WTC11 (cell line): ENCODE results near the gene SRD5A2. TPM values are rescaled to one million over a fixed set of nuclear protein-coding genes. Genes with fewer than 3 reads are reported as not detected.
"Not testable (repeated sequence)": the region's sequence is repeated elsewhere in the genome, so short reads cannot be mapped to it uniquely, and the experiment has no call there.

Source experiments
- ATAC-seq: fragments of 200-7000 bp; cut with Tn5 transposase; 2 replicates; pipeline ENCODE4 v1.10.0; 2021; ENCODE audit warnings: mild to moderate bottlenecking, moderate library complexity
- CTCF ChIA-PET: fragments of 300-600 bp; sonication (Branson Sonifier 250); formaldehyde crosslinking; loops from one replicate; lab custom pipeline; 2021; ENCODE audit warnings: antibody characterized with exemption; lab: Charles Lee
- POLR2A ChIA-PET: fragments of 350-600 bp; sonication (Branson Sonifier 250); formaldehyde crosslinking; loops from one replicate; lab custom pipeline; 2021; ENCODE audit warnings: antibody characterized with exemption; lab: Charles Lee
- DNase-seq: peaks from one replicate; pipeline ENCODE4 v3.0.0; 2021; ENCODE audit warnings: low spot score
- H3K27ac Mint-ChIP-seq: 2 replicates; pipeline ENCODE4 v1.8.0; 2021; ENCODE audit warnings: mixed read lengths
- H3K27me3 Mint-ChIP-seq: 2 replicates; pipeline ENCODE4 v1.8.0; 2021; ENCODE audit warnings: low read depth, mild to moderate bottlenecking, moderate library complexity, mixed read lengths
- H3K36me3 Mint-ChIP-seq: 2 replicates; pipeline ENCODE4 v1.8.0; 2021; ENCODE audit warnings: mixed read lengths
- H3K4me1 Mint-ChIP-seq: 2 replicates; pipeline ENCODE4 v1.8.0; 2022; ENCODE audit warnings: mixed read lengths
- H3K4me3 Mint-ChIP-seq: 2 replicates; pipeline ENCODE4 v1.8.0; 2021; ENCODE audit warnings: mild to moderate bottlenecking, moderate library complexity, mixed read lengths
- H3K9me3 Mint-ChIP-seq: 2 replicates; pipeline ENCODE4 v1.8.0; 2021; ENCODE audit warnings: mixed read lengths
- CBFB ChIP-seq: sonication (generic); formaldehyde crosslinking; IDR thresholded peaks from 2 replicates; pipeline ENCODE4 v1.8.1; 2022; ENCODE audit warnings: mild to moderate bottlenecking, low read depth, missing genetic modification reagents
- CREM ChIP-seq: sonication (generic); formaldehyde crosslinking; IDR thresholded peaks from 2 replicates; pipeline ENCODE4 v1.8.1; 2022; ENCODE audit warnings: mild to moderate bottlenecking, missing genetic modification reagents, moderate library complexity
- ESRRA ChIP-seq: sonication (generic); formaldehyde crosslinking; IDR thresholded peaks from 2 replicates; pipeline ENCODE4 v1.8.1; 2022; ENCODE audit warnings: mild to moderate bottlenecking, missing genetic modification reagents, borderline replicate concordance
- ETV6 ChIP-seq: sonication (generic); formaldehyde crosslinking; IDR thresholded peaks from 2 replicates; pipeline ENCODE4 v1.8.1; 2022; ENCODE audit warnings: mild to moderate bottlenecking, missing genetic modification reagents
- FOXJ3 ChIP-seq: sonication (generic); formaldehyde crosslinking; IDR thresholded peaks from 2 replicates; pipeline ENCODE4 v1.9.0; 2021; ENCODE audit warnings: missing genetic modification reagents, mild to moderate bottlenecking, borderline replicate concordance
- FOXK1 ChIP-seq: sonication (generic); formaldehyde crosslinking; IDR thresholded peaks from 2 replicates; pipeline ENCODE4 v1.8.0; 2022; ENCODE audit warnings: mild to moderate bottlenecking, moderate library complexity, missing genetic modification reagents
- FOXP1 ChIP-seq: sonication (generic); formaldehyde crosslinking; IDR thresholded peaks from 2 replicates; pipeline ENCODE4 v1.8.0; 2022; ENCODE audit warnings: missing genetic modification reagents, mild to moderate bottlenecking, moderate library complexity, borderline replicate concordance
- HMGA2 ChIP-seq: fragments of 250-450 bp; sonication (Bioruptor Pico); IDR thresholded peaks from 2 replicates; pipeline ENCODE4 v1.4.0; 2021; ENCODE audit warnings: mild to moderate bottlenecking, moderate library complexity
- MYBL2 ChIP-seq: sonication (generic); formaldehyde crosslinking; IDR thresholded peaks from 2 replicates; pipeline ENCODE4 v1.8.1; 2023; ENCODE audit warnings: mild to moderate bottlenecking, moderate library complexity, missing genetic modification reagents
- NFATC4 ChIP-seq: fragments of 250-450 bp; sonication (Bioruptor Pico); IDR thresholded peaks from 2 replicates; pipeline ENCODE4 v1.9.0; 2021; ENCODE audit warnings: mild to moderate bottlenecking
- TEAD4 ChIP-seq: sonication (generic); formaldehyde crosslinking; IDR thresholded peaks from 2 replicates; pipeline ENCODE4 v1.8.0; 2022; ENCODE audit warnings: mild to moderate bottlenecking, missing genetic modification reagents
- ZNF317 ChIP-seq: sonication (generic); formaldehyde crosslinking; IDR thresholded peaks from 2 replicates; pipeline ENCODE4 v1.8.1; 2023; ENCODE audit warnings: low read depth, mild to moderate bottlenecking, moderate library complexity, missing genetic modification reagents, borderline replicate concordance
- total RNA-seq: library from RNA; stranded (reverse); gene quantifications from 3 replicates; pipeline ENCODE4 v1.2.3, GENCODE V29; 2021
- TF ChIP-seq, protein P1 (sequence below): sonication (generic); formaldehyde crosslinking; IDR thresholded peaks from 2 replicates; pipeline ENCODE4 v1.8.1; 2022; ENCODE audit warnings: missing genetic modification reagents, borderline replicate concordance
- TF ChIP-seq, protein P2 (sequence below): fragments of 250-450 bp; sonication (Bioruptor Pico); IDR thresholded peaks from 2 replicates; pipeline ENCODE4 v1.9.0; 2021; ENCODE audit warnings: mild to moderate bottlenecking, borderline replicate concordance
- TF ChIP-seq, protein P3 (sequence below): sonication (generic); formaldehyde crosslinking; IDR thresholded peaks from 2 replicates; pipeline ENCODE4 v1.8.0; 2023; ENCODE audit warnings: mild to moderate bottlenecking, missing genetic modification reagents
- TF ChIP-seq, protein P4 (sequence below): sonication (generic); formaldehyde crosslinking; IDR thresholded peaks from 2 replicates; pipeline ENCODE4 v1.8.0; 2022; ENCODE audit warnings: mild to moderate bottlenecking, missing genetic modification reagents

Gene SRD5A2
- total RNA-seq, 1 experiment from 2014 or later = 0.07 TPM

DNA sequence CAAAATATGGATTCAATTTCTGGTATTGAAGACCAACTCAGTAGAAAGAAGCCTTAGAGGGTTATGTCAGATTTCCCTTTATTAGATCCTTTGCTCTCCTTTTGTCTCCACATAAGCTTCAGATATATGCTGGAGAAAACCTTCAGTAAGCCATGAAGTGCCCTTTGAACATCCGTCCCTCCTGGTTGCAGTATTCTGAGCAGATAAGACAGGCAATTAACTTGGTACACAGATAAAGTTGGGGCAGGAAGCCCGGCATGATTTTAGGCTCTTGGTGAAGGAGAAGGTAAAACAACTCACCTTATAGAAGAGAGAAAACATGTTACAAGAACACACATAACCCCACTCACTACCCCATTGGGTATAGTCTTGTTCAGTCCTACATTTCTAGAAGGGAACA is 76.4 kb downstream of the SRD5A2 start (continued):
- TF ChIP-seq HMGA2 (CRISPR knock-in tag) = no peak
- no peak for TF ChIP-seq FOXJ3 (CRISPR knock-in tag)
- TF ChIP-seq, protein P1, sequence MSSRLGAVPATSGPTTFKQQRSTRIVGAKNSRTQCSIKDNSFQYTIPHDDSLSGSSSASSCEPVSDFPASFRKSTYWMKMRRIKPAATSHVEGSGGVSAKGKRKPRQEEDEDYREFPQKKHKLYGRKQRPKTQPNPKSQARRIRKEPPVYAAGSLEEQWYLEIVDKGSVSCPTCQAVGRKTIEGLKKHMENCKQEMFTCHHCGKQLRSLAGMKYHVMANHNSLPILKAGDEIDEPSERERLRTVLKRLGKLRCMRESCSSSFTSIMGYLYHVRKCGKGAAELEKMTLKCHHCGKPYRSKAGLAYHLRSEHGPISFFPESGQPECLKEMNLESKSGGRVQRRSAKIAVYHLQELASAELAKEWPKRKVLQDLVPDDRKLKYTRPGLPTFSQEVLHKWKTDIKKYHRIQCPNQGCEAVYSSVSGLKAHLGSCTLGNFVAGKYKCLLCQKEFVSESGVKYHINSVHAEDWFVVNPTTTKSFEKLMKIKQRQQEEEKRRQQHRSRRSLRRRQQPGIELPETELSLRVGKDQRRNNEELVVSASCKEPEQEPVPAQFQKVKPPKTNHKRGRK (CRISPR knock-in tag) = no peak
- no peak for TF ChIP-seq NFATC4 (CRISPR knock-in tag)
- no peak for TF ChIP-seq MYBL2
- TF ChIP-seq, protein P2, sequence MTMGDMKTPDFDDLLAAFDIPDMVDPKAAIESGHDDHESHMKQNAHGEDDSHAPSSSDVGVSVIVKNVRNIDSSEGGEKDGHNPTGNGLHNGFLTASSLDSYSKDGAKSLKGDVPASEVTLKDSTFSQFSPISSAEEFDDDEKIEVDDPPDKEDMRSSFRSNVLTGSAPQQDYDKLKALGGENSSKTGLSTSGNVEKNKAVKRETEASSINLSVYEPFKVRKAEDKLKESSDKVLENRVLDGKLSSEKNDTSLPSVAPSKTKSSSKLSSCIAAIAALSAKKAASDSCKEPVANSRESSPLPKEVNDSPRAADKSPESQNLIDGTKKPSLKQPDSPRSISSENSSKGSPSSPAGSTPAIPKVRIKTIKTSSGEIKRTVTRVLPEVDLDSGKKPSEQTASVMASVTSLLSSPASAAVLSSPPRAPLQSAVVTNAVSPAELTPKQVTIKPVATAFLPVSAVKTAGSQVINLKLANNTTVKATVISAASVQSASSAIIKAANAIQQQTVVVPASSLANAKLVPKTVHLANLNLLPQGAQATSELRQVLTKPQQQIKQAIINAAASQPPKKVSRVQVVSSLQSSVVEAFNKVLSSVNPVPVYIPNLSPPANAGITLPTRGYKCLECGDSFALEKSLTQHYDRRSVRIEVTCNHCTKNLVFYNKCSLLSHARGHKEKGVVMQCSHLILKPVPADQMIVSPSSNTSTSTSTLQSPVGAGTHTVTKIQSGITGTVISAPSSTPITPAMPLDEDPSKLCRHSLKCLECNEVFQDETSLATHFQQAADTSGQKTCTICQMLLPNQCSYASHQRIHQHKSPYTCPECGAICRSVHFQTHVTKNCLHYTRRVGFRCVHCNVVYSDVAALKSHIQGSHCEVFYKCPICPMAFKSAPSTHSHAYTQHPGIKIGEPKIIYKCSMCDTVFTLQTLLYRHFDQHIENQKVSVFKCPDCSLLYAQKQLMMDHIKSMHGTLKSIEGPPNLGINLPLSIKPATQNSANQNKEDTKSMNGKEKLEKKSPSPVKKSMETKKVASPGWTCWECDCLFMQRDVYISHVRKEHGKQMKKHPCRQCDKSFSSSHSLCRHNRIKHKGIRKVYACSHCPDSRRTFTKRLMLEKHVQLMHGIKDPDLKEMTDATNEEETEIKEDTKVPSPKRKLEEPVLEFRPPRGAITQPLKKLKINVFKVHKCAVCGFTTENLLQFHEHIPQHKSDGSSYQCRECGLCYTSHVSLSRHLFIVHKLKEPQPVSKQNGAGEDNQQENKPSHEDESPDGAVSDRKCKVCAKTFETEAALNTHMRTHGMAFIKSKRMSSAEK = no peak
- TF ChIP-seq ESRRA (CRISPR knock-in tag) = no peak

DNA sequence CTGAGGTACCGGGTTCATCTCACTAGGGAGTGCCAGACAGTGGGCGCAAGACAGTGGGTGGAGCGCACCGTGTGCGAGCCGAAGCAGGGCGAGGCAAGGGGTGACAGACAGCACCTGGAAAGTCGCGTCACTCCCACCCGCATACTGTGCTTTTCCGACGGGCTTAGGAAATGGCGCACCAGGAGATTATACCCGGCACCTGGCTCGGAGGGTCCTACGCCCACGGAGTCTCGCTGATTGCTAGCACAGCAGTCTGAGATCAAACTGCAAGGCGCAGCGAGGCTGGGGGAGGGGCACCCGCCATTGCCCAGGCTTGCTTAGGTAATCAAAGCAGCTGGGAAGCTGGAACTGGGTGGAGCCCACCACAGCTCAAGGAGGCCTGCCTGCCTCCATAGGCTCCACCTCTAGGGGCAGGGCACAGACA is 84.3 kb downstream of the SRD5A2 start:
- H3K4me1 Mint-ChIP-seq, H3K36me3 Mint-ChIP-seq, H3K9me3 Mint-ChIP-seq, CTCF ChIA-PET, H3K27me3 Mint-ChIP-seq: not testable (repeated sequence)
- peak; percentile 85 for ATAC-seq
- Mint-ChIP-seq H3K4me3 (peak overlapping the region; percentile 95), H3K27ac (peak overlapping the region; percentile 87)
- TF ChIP-seq CREM (CRISPR knock-in tag) = 0 out of 2 replicates have a peak, but pooled peaks have one; percentile 49
- peak; percentile 37; the same call in 1 of the 2 replicates for TF ChIP-seq FOXP1 (CRISPR knock-in tag)
- TF ChIP-seq, protein P3, sequence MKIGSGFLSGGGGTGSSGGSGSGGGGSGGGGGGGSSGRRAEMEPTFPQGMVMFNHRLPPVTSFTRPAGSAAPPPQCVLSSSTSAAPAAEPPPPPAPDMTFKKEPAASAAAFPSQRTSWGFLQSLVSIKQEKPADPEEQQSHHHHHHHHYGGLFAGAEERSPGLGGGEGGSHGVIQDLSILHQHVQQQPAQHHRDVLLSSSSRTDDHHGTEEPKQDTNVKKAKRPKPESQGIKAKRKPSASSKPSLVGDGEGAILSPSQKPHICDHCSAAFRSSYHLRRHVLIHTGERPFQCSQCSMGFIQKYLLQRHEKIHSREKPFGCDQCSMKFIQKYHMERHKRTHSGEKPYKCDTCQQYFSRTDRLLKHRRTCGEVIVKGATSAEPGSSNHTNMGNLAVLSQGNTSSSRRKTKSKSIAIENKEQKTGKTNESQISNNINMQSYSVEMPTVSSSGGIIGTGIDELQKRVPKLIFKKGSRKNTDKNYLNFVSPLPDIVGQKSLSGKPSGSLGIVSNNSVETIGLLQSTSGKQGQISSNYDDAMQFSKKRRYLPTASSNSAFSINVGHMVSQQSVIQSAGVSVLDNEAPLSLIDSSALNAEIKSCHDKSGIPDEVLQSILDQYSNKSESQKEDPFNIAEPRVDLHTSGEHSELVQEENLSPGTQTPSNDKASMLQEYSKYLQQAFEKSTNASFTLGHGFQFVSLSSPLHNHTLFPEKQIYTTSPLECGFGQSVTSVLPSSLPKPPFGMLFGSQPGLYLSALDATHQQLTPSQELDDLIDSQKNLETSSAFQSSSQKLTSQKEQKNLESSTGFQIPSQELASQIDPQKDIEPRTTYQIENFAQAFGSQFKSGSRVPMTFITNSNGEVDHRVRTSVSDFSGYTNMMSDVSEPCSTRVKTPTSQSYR (CRISPR knock-in tag) = 0 out of 2 replicates have a peak, but pooled peaks have one; percentile 36
- peak; percentile 67 for TF ChIP-seq ETV6 (CRISPR knock-in tag)
- TF ChIP-seq, protein P4, sequence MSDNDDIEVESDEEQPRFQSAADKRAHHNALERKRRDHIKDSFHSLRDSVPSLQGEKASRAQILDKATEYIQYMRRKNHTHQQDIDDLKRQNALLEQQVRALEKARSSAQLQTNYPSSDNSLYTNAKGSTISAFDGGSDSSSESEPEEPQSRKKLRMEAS = peak; percentile 16; the same call in 1 of the 2 replicates
- TF ChIP-seq, all 79 proteins: peak for 5; not testable (repeated sequence) for 74
- POLR2A ChIA-PET = not testable (repeated sequence)
- DNase-seq = peak; percentile 72

DNA sequence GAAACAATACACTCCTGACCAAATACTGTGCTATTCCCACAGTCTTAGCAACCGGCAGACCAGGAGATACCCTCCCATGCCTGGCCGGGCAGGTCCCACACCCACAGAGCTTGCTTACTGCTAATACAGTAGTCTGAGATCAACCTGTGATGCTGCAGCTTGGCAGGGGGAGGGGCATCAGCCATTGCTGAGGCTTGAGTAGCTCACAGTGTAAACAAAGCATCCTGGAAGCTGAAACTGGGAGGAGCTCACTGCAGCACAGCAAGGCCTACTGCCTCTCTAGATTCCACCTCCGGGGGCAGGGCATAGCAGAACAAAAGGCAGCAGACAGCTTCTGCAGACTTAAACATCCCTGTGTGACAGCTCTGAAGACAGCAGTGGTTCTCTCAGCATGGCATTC is 91.4 kb downstream of the SRD5A2 start:
- H3K27ac Mint-ChIP-seq = peak overlapping the region; percentile 84; the same call in 1 of the 2 replicates
- H3K4me3 Mint-ChIP-seq, POLR2A ChIA-PET, H3K36me3 Mint-ChIP-seq, H3K27me3 Mint-ChIP-seq: not testable (repeated sequence)
- peaks cover 15% of the 10 kb centered on the region for H3K9me3 Mint-ChIP-seq
- CTCF ChIA-PET = interaction anchor here (0.9 to 1.0 kb wide), 3 partner anchors 22 to 102 kb away, joined by 3 to 5 read pairs (median 3); no protein-coding TSS in a partner anchor
- DNase-seq (peak; percentile 83), ATAC-seq (peak; percentile 100)
- peaks cover 13% of the 10 kb centered on the region for H3K4me1 Mint-ChIP-seq
- TF ChIP-seq FOXP1 (CRISPR knock-in tag) (peak; percentile 32; the same call in 1 of the 2 replicates), TEAD4 (0 out of 2 replicates have a peak, but pooled peaks have one; percentile 30), FOXK1 (CRISPR knock-in tag) (peak; percentile 94), CBFB (CRISPR knock-in tag) (0 out of 2 replicates have a peak, but pooled peaks have one; percentile 40), ZNF317 (peak; percentile 60; the same call in 1 of the 2 replicates)
